K562 (cell line): ENCODE measurements around the gene IL17REL. TPM values are rescaled to one million over a fixed set of nuclear protein-coding genes. Genes with fewer than 3 reads are reported as not detected.

Experiments used
- ATAC-seq: fragments of 200-7000 bp; cut with Tn5 transposase; 3 replicates; pipeline ENCODE4 v1.9.1; 2020; ENCODE audit warnings: moderate library complexity
- BruUV-seq: library from RNA; stranded (reverse); fragments of 400-500 nt; replicated peaks from 2 replicates; lab custom pipeline; 2021; lab: Mats Ljungman, UMichigan
- CTCF ChIA-PET: fragments of 300-600 bp; formaldehyde crosslinking; extraction: SDS; loops from one replicate; lab custom pipeline; 2021; ENCODE audit warnings: low intra/inter-chr PET ratio; lab: Yijun Ruan, JAX
- POLR2A ChIA-PET: fragments of 300-600, 350-650 bp; sonication (Branson Sonifier 250); formaldehyde crosslinking; extraction: SDS; loops from one replicate; lab custom pipeline; 2021; ENCODE audit warnings: antibody characterized with exemption, inconsistent platforms; lab: Yijun Ruan, JAX
- DNase-seq, 4 experiments: peaks; one replicate each; pipeline versions ENCODE4 v3.0.0 to v3.0.0-alpha.2; 2011 to 2018; ENCODE audit warnings: low spot score in 3 of 4, mixed read lengths in 3 of 4; ENCODE audit errors: extremely low read depth in 1 of 4
- FAIRE-seq: peaks from 2 replicates; lab custom pipeline; 2011; peaks lifted over from hg19 to GRCh38; lab: Jason Lieb, UNC
- H2AFZ ChIP-seq: 2 replicates; pipeline ENCODE4 v1.6.0; 2011; ENCODE audit warnings: low read depth, low read length, control low read depth, inconsistent platforms
- H3K27ac ChIP-seq: fragments of 200-600 bp; 3 replicates; pipeline ENCODE4 v1.8.0; 2011; ENCODE audit warnings: low read depth, mild to moderate bottlenecking, control low read depth, inconsistent platforms, low read length, moderate library complexity, mixed read lengths; ENCODE audit errors: extremely low read depth
- H3K27me3 ChIP-seq, 2 experiments: fragments of 300-600 bp in 1 of 2; 2 replicates in 1 of 2; 3 replicates in 1 of 2; pipeline versions ENCODE4 v1.6.0 to v1.8.0; 2011; ENCODE audit warnings: inconsistent platforms in 2 of 2, low read length in 2 of 2, mild to moderate bottlenecking in 1 of 2, mixed read lengths in 1 of 2, moderate library complexity in 1 of 2; ENCODE audit not compliant: control insufficient read depth in 2 of 2, insufficient read depth in 2 of 2
- H3K36me3 ChIP-seq: fragments of 300-600 bp; 3 replicates; pipeline ENCODE4 v1.8.0; 2011; ENCODE audit warnings: mild to moderate bottlenecking, low read length, inconsistent platforms; ENCODE audit not compliant: control insufficient read depth, insufficient read depth
- H3K4me1 ChIP-seq, 2 experiments: fragments of 200-600 bp in 1 of 2; replicated peaks in 1 of 2; 2 replicates in 1 of 2; 3 replicates in 1 of 2; pipeline versions ENCODE4 v1.5.1 to v1.8.0; 2011; ENCODE audit warnings: inconsistent platforms in 2 of 2, low read length in 2 of 2, mild to moderate bottlenecking in 1 of 2, mixed read lengths in 1 of 2, moderate library complexity in 1 of 2; ENCODE audit not compliant: control insufficient read depth in 2 of 2, insufficient read depth in 2 of 2
- H3K4me2 ChIP-seq: 2 replicates; pipeline ENCODE4 v1.6.1; 2011; ENCODE audit warnings: low read length, control low read depth, inconsistent platforms, mixed read lengths; ENCODE audit not compliant: insufficient read depth
- H3K4me3 ChIP-seq: fragments of 200-600 bp; sonication (generic), shearing (Covaris generic); 2 replicates; pipeline ENCODE4 v1.5.1; 2016; ENCODE audit warnings: control low read depth, inconsistent platforms
- H3K79me2 ChIP-seq: fragments of 200-600 bp; 3 replicates; pipeline ENCODE4 v1.8.0; 2011; ENCODE audit warnings: low read length, inconsistent platforms; ENCODE audit not compliant: control insufficient read depth, insufficient read depth
- H3K9ac ChIP-seq, 2 experiments: 2 replicates each; pipeline versions ENCODE4 v1.6.0 to v1.6.1; 2011; ENCODE audit warnings: low read depth in 2 of 2, low read length in 2 of 2, control low read depth in 1 of 2, inconsistent platforms in 1 of 2, mild to moderate bottlenecking in 1 of 2, mixed read lengths in 1 of 2; ENCODE audit not compliant: insufficient read depth in 1 of 2
- H3K9me1 ChIP-seq: one replicate; pipeline ENCODE4 v1.6.0; 2011; ENCODE audit warnings: inconsistent platforms, mild to moderate bottlenecking, low read length, moderate library complexity; ENCODE audit not compliant: control insufficient read depth, insufficient read depth
- H3K9me3 ChIP-seq: replicated peaks from 2 replicates; pipeline ENCODE4 v1.5.1; 2011; ENCODE audit warnings: low read depth, low read length, inconsistent platforms; ENCODE audit not compliant: control insufficient read depth, insufficient read depth
- H4K20me1 ChIP-seq: replicated peaks from 2 replicates; pipeline ENCODE4 v1.6.1; 2011; ENCODE audit warnings: low read length, inconsistent platforms, mixed read lengths; ENCODE audit not compliant: control insufficient read depth, insufficient read depth
- NKRF ChIP-seq: fragments of 450-650 bp; IDR thresholded peaks from 2 replicates; pipeline ENCODE4 v1.6.1; 2016; ENCODE audit warnings: borderline replicate concordance
- WGBS: fragments of 100-300 bp; shearing (Covaris generic); methylation state at CpG from one replicate; pipeline ENCODE4 v1.1.6; 2016; ENCODE audit warnings: low coverage, mixed read lengths; ENCODE audit not compliant: insufficient coverage; ENCODE audit errors: missing lambda C conversion rate; 5-methylcytosine and 5-hydroxymethylcytosine counted together
- in situ Hi-C: fragments of 300-500 bp; cut with MboI; formaldehyde crosslinking; loops from 4 replicates; pipeline ENCODE4 v1.15.0; 2018; ENCODE audit warnings: inconsistent platforms, mixed read lengths
- intact Hi-C: fragments of 100-400 bp; cut with micrococcal nuclease; formaldehyde crosslinking; loops from 2 replicates; pipeline ENCODE4 v1.14.2; 2022
- polyA plus RNA-seq, 8 experiments: library from polyadenylated mRNA; depleted of rRNA in 4 of 8; stranded (reverse) in 5 of 8; unstranded in 3 of 8; fragments of >200 nt; fragmentation: Nextera tagmentation in 2 of 8; fragmentation: Illumina TruSeq in 1 of 8; extraction: Ambion mirVana in 2 of 8; extraction: Trizol in 1 of 8; gene quantifications; 2 replicates each; pipeline versions ENCODE4 v1.2.1 to v1.2.3, GENCODE V29; 2011 to 2014; ENCODE audit warnings: inconsistent platforms in 1 of 8, missing spikeins in 1 of 8
- total RNA-seq, 7 experiments: library from RNA; depleted of rRNA in 6 of 7; stranded (reverse); fragments of >200 nt in 6 of 7; fragmentation: Illumina TruSeq in 2 of 7; extraction: Trizol in 2 of 7; gene quantifications; 2 replicates each; pipeline versions ENCODE4 v1.2.1 to v1.2.3, GENCODE V29; 2011 to 2021; ENCODE audit warnings: low replicate concordance in 1 of 7

The IL17REL gene
- total and polyA plus RNA-seq, 9 of the 15 experiments (the other 6 are each of a cell fraction or from before 2014, with no cell fraction given), result 0.05 to 0.42 (median 0.11) TPM; not detected in 4

GRCh38 chr22:50016308-50016987, 3.9 kb upstream of the IL17REL start:
- Histone ChIP-seq H3K79me2 (no peaks in the 10 kb centered on the region), H3K4me2 (no peak overlapping the region)
- FAIRE-seq, result no peak

More at GRCh38 chr22:50016308-50016987, 3.9 kb upstream of the IL17REL start:
- ChIA-PET CTCF (no interaction called here), POLR2A (no interaction called here)
- no peak for ATAC-seq
- intact Hi-C loops (no loop called here), in situ Hi-C loops (no loop called here)
- Histone ChIP-seq H3K4me3 (no peak overlapping the region), H3K9me1 (no peaks in the 10 kb centered on the region), H3K36me3 (no peaks in the 10 kb centered on the region), H4K20me1 (peaks cover 4% of the 10 kb centered on the region; the same call in 1 of the 2 replicates), H3K4me1 (peaks cover 0 to 47% of the 10 kb centered on the region in 2 experiments; a peak in 2 of 5 replicates), H3K9ac (no peak overlapping the region), H3K27ac (no peak overlapping the region), H2AFZ (no peak overlapping the region), H3K27me3 (peaks cover 0 to 28% of the 10 kb centered on the region in 2 experiments; a peak in 2 of 5 replicates), H3K9me3 (no peaks in the 10 kb centered on the region; the same call in 1 of the 2 replicates)
- DNase-seq, result no peak
- WGBS, result 31% methylated on average over 14 of the region's 20 CpGs
- BruUV-seq, result no TSS peak
- no peak for TF ChIP-seq NKRF
